ENCODE measurements around the gene PTPRN2. TPM values are rescaled to one million over a fixed set of nuclear protein-coding genes. Genes with fewer than 3 reads are reported as not detected.

Gene PTPRN2
- total RNA-seq, 5 donors from 2014 or later (not counting 1 experiment from before 2014, with no cell fraction given), result 0.60 to 1.7 (median 0.82) TPM

- no peaks in the 10 kb centered on the region for H3K4me1 ChIP-seq (ENCODE audit: control insufficient read depth in 1 of 2, extremely low read depth in 1 of 2, insufficient read depth in 2 of 2, low read length in 2 of 2)
- ATAC-seq (replicated peaks in 1 of 4), result no peak
These were observed 743.5 kb downstream of the PTPRN2 start for GRCh38 chr7:157844141-157844540.

DNA sequence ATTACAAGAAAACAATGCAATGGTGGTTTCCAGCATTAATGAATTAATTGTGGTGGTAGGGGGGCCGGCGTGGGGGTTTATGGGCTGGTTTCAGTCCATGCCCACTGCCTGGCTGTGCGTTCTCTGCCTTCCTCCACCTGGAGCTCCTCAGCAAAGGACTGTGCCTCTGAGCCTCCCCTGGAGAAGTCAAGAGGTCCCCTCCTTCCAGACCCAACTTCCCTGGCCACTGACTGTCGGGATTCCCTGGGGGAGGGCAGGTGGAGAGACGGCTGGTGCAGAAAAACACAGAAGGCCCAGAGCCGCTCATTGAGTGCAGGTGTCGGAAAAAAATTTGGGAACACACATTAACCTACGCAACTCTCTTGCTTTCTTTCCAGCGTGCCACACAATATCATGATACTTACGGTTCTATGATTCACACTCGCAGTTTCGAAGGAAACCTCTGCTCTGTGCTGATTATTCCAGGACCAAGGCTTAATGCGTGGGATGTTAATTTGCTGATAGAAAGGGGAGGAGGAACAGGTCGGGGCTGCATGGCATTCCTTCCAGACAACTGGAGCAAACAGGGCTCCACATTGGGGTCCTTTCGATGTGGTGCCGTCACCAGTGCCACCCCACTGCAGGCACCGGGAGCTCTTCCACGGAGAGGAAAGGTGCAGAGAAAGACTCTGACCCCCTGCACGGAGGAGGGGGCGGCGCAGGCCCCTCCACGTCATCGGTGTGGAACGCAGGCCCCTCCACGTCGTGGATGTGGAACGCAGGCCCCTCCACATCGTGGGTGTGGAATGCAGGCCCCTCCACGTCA lies 744.1 kb downstream of the PTPRN2 start:
- Mint-ChIP-seq H3K27me3 (peaks cover 0 to 3% of the 10 kb centered on the region in 2 donors), H3K9me3 (no peaks in the 10 kb centered on the region), H3K4me3 (no peak overlapping the region), H3K4me1 (no peaks in the 10 kb centered on the region), H3K27ac (no peak overlapping the region), H3K36me3 (no peaks in the 10 kb centered on the region)
- CTCF ChIA-PET, result no interaction called here
- Histone ChIP-seq H3K36me3 (ENCODE audit: control insufficient read depth in 2 of 2, extremely low read depth in 1 of 2, insufficient read depth in 1 of 2, low read length in 1 of 2) (no peaks in the 10 kb centered on the region), H3K4me3 (ENCODE audit: control insufficient read depth in 1 of 2, extremely low read depth in 1 of 2, low read length in 1 of 2) (no peak overlapping the region), H3K27me3 (replicated peaks in 1 of 2; ENCODE audit: control insufficient read depth in 2 of 2, extremely low read depth in 1 of 2, insufficient read depth in 2 of 2, low read length in 1 of 2) (peaks cover 0 to 31% of the 10 kb centered on the region in 2 experiments), H3K4me1 (ENCODE audit: control insufficient read depth in 1 of 2, extremely low read depth in 1 of 2, insufficient read depth in 2 of 2, low read length in 2 of 2) (no peaks in the 10 kb centered on the region), H3K27ac (ENCODE audit: low read length) (no peak overlapping the region), H3K9me3 (no peaks in the 10 kb centered on the region)
- DNase-seq, result no peak
- no peak for ATAC-seq (replicated peaks in 1 of 4)
- POLR2A ChIA-PET, result no interaction called here
- WGBS (ENCODE audit: insufficient coverage), result 85% methylated on average over 26 of the region's 29 CpGs

More at GRCh38 chr7:157844141-157844540, 743.5 kb downstream of the PTPRN2 start:
- no peaks in the 10 kb centered on the region for H3K36me3 ChIP-seq (ENCODE audit: control insufficient read depth in 2 of 2, extremely low read depth in 1 of 2, insufficient read depth in 1 of 2, low read length in 1 of 2)
- Mint-ChIP-seq H3K27me3 (peaks cover 0 to 3% of the 10 kb centered on the region in 2 donors), H3K36me3 (no peaks in the 10 kb centered on the region), H3K4me3 (no peak overlapping the region), H3K4me1 (no peaks in the 10 kb centered on the region), H3K27ac (no peak overlapping the region), H3K9me3 (no peaks in the 10 kb centered on the region)
- CTCF ChIA-PET, result no interaction called here
- H3K27ac ChIP-seq (ENCODE audit: low read length), result no peak overlapping the region
- POLR2A ChIA-PET, result no interaction called here
- no peak for DNase-seq
- WGBS (ENCODE audit: insufficient coverage), result 69% methylated on average over 4 of the region's 9 CpGs
- H3K9me3 ChIP-seq, result no peaks in the 10 kb centered on the region
- no peak overlapping the region for H3K4me3 ChIP-seq (ENCODE audit: control insufficient read depth in 1 of 2, extremely low read depth in 1 of 2, low read length in 1 of 2)
- H3K27me3 ChIP-seq (replicated peaks in 1 of 2; ENCODE audit: control insufficient read depth in 2 of 2, extremely low read depth in 1 of 2, insufficient read depth in 2 of 2, low read length in 1 of 2), result peaks cover 0 to 37% of the 10 kb centered on the region in 2 experiments

DNA sequence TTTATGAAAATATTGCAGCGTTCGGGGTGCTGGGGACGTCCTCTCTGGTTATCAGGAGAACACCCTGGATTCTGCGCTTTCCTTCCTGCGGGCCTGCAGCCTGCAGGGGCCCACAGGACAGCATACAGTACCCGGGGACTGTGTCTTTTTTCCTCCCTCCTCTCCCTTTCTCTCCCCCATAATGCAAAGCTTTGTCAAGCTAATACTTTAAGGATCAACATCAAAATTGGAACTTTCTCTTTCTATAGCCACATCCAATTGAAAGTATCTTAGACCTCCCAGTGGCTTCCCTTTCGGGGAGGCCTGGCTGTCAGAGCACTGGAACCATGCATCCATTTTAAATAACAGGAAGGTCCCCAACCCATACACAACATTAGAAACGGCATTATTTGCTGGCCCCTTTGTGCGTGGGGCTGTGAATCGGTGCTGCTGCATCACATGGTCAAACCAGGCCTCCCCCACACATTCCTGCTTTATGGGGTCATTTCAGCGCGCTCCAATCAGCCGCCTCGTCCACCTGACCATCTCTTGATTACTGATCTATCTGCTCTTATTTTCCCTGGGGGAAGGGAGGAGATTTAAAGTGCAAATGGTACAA lies 745.8 kb downstream of the PTPRN2 start:
- DNase-seq (no peak), ATAC-seq (replicated peaks in 1 of 4) (no peak)
- no peaks in the 10 kb centered on the region for H3K9me3 ChIP-seq
- no peaks in the 10 kb centered on the region for H3K9me3 Mint-ChIP-seq
- H3K27ac ChIP-seq (ENCODE audit: low read length), result no peak overlapping the region
- H3K4me1 Mint-ChIP-seq, result no peaks in the 10 kb centered on the region
- no peak overlapping the region for H3K4me3 Mint-ChIP-seq
- H3K27me3 ChIP-seq (replicated peaks in 1 of 2; ENCODE audit: control insufficient read depth in 2 of 2, extremely low read depth in 1 of 2, insufficient read depth in 2 of 2, low read length in 1 of 2), result peaks cover 0 to 28% of the 10 kb centered on the region in 2 experiments
- ChIA-PET POLR2A (no interaction called here), CTCF (no interaction called here)
- H3K36me3 ChIP-seq (ENCODE audit: control insufficient read depth in 2 of 2, extremely low read depth in 1 of 2, insufficient read depth in 1 of 2, low read length in 1 of 2), result no peaks in the 10 kb centered on the region
- H3K27ac Mint-ChIP-seq, result no peak overlapping the region
- 85% methylated on average over 7 of the region's 14 CpGs for WGBS (ENCODE audit: insufficient coverage)
- H3K4me3 ChIP-seq (ENCODE audit: control insufficient read depth in 1 of 2, extremely low read depth in 1 of 2, low read length in 1 of 2), result no peak overlapping the region
- peaks cover 0 to 3% of the 10 kb centered on the region in 2 donors for H3K27me3 Mint-ChIP-seq
- no peaks in the 10 kb centered on the region for H3K4me1 ChIP-seq (ENCODE audit: control insufficient read depth in 1 of 2, extremely low read depth in 1 of 2, insufficient read depth in 2 of 2, low read length in 2 of 2)
- H3K36me3 Mint-ChIP-seq, result no peaks in the 10 kb centered on the region

DNA sequence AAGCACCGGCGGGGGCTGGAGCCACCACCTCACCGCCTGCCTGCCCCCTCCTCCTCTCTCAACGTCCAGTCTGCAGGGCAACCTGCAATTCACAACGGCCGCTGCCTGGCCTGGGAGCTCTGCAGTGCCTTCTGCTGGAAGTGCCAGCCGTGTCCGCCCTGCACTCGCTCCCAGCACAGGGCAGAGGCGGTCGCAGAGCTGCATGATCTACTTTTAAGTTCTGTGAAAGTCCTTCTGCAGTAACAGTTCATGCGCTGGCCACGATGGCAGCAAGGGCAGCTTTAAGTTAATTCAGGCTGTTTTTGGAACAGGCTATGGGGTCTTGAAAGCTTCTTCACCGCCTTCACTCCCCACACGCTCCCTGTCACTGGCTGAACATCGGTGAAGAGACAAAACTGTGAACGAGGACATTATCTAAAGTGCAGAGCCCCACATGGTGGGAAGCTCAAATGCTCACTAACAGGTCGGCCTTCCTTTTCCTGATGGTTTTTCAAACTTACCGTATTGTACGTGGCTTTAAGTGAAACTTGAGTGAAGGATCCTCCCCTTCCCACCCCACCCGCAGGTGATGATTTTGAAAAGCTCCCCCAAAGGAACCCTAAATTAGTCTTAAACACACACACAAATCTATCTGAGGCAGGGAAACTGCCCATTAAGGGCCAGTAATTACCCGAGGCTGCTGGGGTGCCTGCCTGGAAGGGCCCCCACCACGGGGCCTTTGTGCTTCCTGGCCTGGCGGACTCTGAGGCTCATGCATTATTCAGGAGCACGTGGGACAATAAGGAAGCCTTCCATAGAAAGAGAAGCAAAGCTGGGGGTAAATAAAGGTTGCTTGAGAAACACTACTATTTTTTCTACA lies 746.5 kb downstream of the PTPRN2 start:
- peaks cover 0 to 28% of the 10 kb centered on the region in 2 experiments for H3K27me3 ChIP-seq (replicated peaks in 1 of 2; ENCODE audit: control insufficient read depth in 2 of 2, extremely low read depth in 1 of 2, insufficient read depth in 2 of 2, low read length in 1 of 2)
- no peak overlapping the region for H3K27ac ChIP-seq (ENCODE audit: low read length)
- no peak overlapping the region for H3K27ac Mint-ChIP-seq
- ATAC-seq (replicated peaks in 1 of 4), result no peak
- WGBS (ENCODE audit: insufficient coverage), result 95% methylated on average over 18 of the region's 25 CpGs
- no peak for DNase-seq
- H3K4me1 ChIP-seq (ENCODE audit: control insufficient read depth in 1 of 2, extremely low read depth in 1 of 2, insufficient read depth in 2 of 2, low read length in 2 of 2), result no peaks in the 10 kb centered on the region
- no peak overlapping the region for H3K4me3 ChIP-seq (ENCODE audit: control insufficient read depth in 1 of 2, extremely low read depth in 1 of 2, low read length in 1 of 2)
- H3K9me3 Mint-ChIP-seq, result no peaks in the 10 kb centered on the region
- H3K36me3 Mint-ChIP-seq, result no peaks in the 10 kb centered on the region
- POLR2A ChIA-PET, result no interaction called here
- CTCF ChIA-PET, result no interaction called here
- H3K4me3 Mint-ChIP-seq, result no peak overlapping the region
- H3K27me3 Mint-ChIP-seq, result peaks cover 0 to 3% of the 10 kb centered on the region in 2 donors
- H3K9me3 ChIP-seq, result no peaks in the 10 kb centered on the region
- H3K36me3 ChIP-seq (ENCODE audit: control insufficient read depth in 2 of 2, extremely low read depth in 1 of 2, insufficient read depth in 1 of 2, low read length in 1 of 2), result no peaks in the 10 kb centered on the region
- H3K4me1 Mint-ChIP-seq, result no peaks in the 10 kb centered on the region

DNA sequence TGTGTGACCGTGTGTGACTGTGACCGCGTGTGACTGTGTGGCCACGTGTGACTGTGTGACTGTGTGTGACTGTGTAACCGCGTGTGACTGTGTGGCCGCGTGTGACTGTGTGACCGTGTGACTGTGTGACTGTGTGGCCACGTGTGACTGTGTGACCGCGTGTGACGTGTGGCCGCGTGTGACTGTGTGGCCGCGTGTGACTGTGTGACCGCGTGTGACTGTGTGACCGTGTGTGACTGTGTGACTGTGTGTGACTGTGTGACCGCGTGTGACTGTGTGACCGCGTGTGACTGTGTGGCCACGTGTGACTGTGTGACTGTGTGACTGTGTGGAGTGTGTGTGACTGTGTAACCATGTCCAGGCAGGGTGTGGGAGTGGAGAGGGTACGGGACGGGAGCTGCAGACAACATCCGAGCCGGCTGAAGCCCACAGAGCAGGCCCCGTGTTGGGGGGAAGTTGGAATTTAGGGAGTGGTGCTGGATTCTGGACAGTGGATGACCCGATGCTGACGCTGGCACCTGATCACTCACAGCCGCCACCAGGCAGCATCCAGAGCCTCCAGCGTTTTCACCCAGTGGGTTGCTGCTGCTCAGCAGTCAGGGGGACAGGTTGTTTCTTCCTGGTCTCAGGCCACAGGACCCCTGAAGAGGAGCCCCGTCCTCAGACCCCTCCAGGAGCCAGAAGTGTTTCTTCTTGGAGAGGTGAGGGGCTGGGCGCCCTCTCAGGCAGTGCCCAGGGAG lies 747.3 kb downstream of the PTPRN2 start:
- H3K27me3 ChIP-seq (replicated peaks in 1 of 2; ENCODE audit: control insufficient read depth in 2 of 2, extremely low read depth in 1 of 2, insufficient read depth in 2 of 2, low read length in 1 of 2), result peaks cover 0 to 26% of the 10 kb centered on the region in 2 experiments
- H3K4me3 Mint-ChIP-seq, result no peak overlapping the region
- H3K4me1 ChIP-seq (ENCODE audit: control insufficient read depth in 1 of 2, extremely low read depth in 1 of 2, insufficient read depth in 2 of 2, low read length in 2 of 2), result no peaks in the 10 kb centered on the region
- H3K9me3 Mint-ChIP-seq, result no peaks in the 10 kb centered on the region
- ChIA-PET POLR2A (no interaction called here), CTCF (no interaction called here)
- no peaks in the 10 kb centered on the region for H3K36me3 ChIP-seq (ENCODE audit: control insufficient read depth in 2 of 2, extremely low read depth in 1 of 2, insufficient read depth in 1 of 2, low read length in 1 of 2)
- no peak overlapping the region for H3K27ac ChIP-seq (ENCODE audit: low read length)
- WGBS (ENCODE audit: insufficient coverage), result 95% methylated on average over 29 of the region's 36 CpGs
- no peak overlapping the region for H3K4me3 ChIP-seq (ENCODE audit: control insufficient read depth in 1 of 2, extremely low read depth in 1 of 2, low read length in 1 of 2)
- no peaks in the 10 kb centered on the region for H3K9me3 ChIP-seq
- peaks cover 0 to 3% of the 10 kb centered on the region in 2 donors for H3K27me3 Mint-ChIP-seq
- H3K36me3 Mint-ChIP-seq, result no peaks in the 10 kb centered on the region
- ATAC-seq (replicated peaks in 1 of 4) (no peak), DNase-seq (no peak)
- no peak overlapping the region for H3K27ac Mint-ChIP-seq
- H3K4me1 Mint-ChIP-seq, result no peaks in the 10 kb centered on the region

DNA sequence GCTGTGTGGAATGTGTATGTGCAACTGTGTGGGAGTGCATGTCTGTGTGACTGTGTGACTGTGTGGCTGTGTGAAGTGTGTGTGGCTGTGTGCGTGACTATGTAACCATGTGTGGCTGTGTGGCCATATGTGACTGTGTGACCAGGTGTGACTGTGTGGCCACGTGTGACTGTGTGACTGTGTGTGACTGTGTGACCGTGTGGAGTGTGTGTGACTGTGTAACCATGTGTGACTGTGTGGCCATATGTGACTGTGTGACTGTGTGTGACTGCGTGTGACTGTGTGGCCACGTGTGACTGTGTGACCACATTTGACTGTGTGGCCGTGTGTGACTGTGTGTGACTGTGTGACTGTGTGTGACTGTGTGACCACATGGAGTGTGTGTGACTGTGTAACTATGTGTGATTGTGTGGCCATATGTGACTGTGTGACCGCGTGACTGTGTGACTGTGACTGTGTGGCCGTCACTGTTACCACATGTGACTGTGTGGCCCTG lies 747.9 kb downstream of the PTPRN2 start:
- no peaks in the 10 kb centered on the region for H3K36me3 Mint-ChIP-seq
- WGBS (ENCODE audit: insufficient coverage), result 94% methylated on average over 9 of the region's 9 CpGs
- H3K4me3 Mint-ChIP-seq, result no peak overlapping the region
- H3K27ac ChIP-seq (ENCODE audit: low read length), result no peak overlapping the region
- H3K27me3 ChIP-seq (replicated peaks in 1 of 2; ENCODE audit: control insufficient read depth in 2 of 2, extremely low read depth in 1 of 2, insufficient read depth in 2 of 2, low read length in 1 of 2), result peaks cover 0 to 24% of the 10 kb centered on the region in 2 experiments
- peaks cover 0 to 3% of the 10 kb centered on the region in 2 donors for H3K27me3 Mint-ChIP-seq
- no peaks in the 10 kb centered on the region for H3K4me1 ChIP-seq (ENCODE audit: control insufficient read depth in 1 of 2, extremely low read depth in 1 of 2, insufficient read depth in 2 of 2, low read length in 2 of 2)
- ATAC-seq (replicated peaks in 1 of 4) (peak in 1 of 4 experiments; percentile 15), DNase-seq (no peak)
- no peaks in the 10 kb centered on the region for H3K36me3 ChIP-seq (ENCODE audit: control insufficient read depth in 2 of 2, extremely low read depth in 1 of 2, insufficient read depth in 1 of 2, low read length in 1 of 2)
- H3K27ac Mint-ChIP-seq, result no peak overlapping the region
- no peaks in the 10 kb centered on the region for H3K9me3 Mint-ChIP-seq
- ChIA-PET CTCF (no interaction called here), POLR2A (no interaction called here)
- no peaks in the 10 kb centered on the region for H3K9me3 ChIP-seq
- H3K4me3 ChIP-seq (ENCODE audit: control insufficient read depth in 1 of 2, extremely low read depth in 1 of 2, low read length in 1 of 2), result no peak overlapping the region
- H3K4me1 Mint-ChIP-seq, result no peaks in the 10 kb centered on the region
